ENCODE results near the gene PTCHD1.

- TF ChIP-seq CTCF (IDR thresholded peaks at IDR 0.05; ENCODE audit: poor library complexity) (no peak), EZH2 (IDR thresholded peaks at IDR 0.05; ENCODE audit: borderline replicate concordance) (peak; percentile 19)
These were observed 2.9 kb upstream of the PTCHD1 start for GRCh38 chrX:23331701-23332100.
